Measurements from ENCODE around the gene UAP1L1.
"Not testable (repeated sequence)": the region's sequence is repeated elsewhere in the genome, so short reads cannot be mapped to it uniquely, and the experiment has no call there.

The UAP1L1 gene

DNA sequence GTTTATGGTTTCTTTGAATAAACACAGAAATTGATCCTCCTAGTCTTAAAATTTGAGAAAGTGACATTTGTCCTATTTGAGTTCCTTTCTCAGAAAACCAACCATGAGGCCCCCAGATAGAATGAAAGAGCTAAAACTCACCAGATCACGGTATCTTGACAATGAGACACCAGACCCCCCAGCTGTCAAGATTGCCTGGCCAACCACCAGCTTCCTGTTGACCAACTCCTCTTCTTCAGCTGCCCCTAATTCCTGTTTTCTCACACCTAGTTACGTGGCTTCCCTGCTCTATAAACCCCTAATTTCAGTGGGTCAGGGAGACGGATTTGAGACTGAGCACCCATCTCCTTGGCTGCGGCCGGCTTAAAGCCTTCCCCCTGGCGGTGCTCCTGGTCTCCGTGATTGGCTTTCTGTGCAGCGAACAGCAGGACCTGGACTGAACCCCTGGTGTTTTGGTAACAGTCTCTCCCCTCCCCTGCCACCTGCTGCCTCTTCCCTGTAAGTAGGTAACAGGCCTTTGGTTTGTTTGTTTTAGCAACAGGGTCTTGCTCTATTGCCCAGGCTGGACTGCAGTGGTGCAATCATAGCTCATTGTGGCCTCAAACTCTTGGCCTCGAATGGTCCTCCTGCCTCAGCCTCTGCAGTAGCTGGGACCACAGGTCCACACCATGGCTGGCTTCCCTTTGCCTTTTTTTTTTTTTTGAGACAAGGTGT, 18.6 kb upstream of the UAP1L1 start:
- no peak for DNase-seq (ENCODE audit: low read depth)
- TF ChIP-seq, protein P1, sequence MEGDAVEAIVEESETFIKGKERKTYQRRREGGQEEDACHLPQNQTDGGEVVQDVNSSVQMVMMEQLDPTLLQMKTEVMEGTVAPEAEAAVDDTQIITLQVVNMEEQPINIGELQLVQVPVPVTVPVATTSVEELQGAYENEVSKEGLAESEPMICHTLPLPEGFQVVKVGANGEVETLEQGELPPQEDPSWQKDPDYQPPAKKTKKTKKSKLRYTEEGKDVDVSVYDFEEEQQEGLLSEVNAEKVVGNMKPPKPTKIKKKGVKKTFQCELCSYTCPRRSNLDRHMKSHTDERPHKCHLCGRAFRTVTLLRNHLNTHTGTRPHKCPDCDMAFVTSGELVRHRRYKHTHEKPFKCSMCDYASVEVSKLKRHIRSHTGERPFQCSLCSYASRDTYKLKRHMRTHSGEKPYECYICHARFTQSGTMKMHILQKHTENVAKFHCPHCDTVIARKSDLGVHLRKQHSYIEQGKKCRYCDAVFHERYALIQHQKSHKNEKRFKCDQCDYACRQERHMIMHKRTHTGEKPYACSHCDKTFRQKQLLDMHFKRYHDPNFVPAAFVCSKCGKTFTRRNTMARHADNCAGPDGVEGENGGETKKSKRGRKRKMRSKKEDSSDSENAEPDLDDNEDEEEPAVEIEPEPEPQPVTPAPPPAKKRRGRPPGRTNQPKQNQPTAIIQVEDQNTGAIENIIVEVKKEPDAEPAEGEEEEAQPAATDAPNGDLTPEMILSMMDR (IDR thresholded peaks at IDR 0.05; ENCODE audit: insufficient read depth, low read depth, low read length, missing control alignments): no peak
- no peak overlapping the region for H3K4me3 ChIP-seq (ENCODE audit: low read length)

DNA sequence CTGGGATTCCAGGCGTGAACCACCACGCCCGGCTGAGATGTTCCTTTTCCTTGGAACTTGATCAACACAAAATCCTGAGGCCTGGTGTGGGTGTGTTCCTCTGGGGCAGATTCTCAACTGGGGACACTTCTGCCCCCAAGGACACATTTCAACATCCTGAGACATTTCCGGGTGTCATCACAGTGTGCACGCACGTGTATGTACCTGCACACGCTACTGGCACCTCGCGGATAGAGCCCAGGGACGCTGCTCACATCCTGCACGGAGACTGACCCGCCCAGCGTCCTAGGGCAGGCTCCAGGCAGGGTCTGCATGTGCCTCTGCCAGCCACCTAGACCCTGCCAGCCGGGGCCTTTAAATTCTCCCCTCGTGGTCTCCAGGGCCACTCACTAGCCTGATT, 14.9 kb upstream of the UAP1L1 start:
- no peak overlapping the region for H3K4me3 ChIP-seq (ENCODE audit: low read length)
- DNase-seq (ENCODE audit: low read depth): peak; percentile 42
- TF ChIP-seq, protein P1 (IDR thresholded peaks at IDR 0.05; ENCODE audit: insufficient read depth, low read depth, low read length, missing control alignments): no peak

DNA sequence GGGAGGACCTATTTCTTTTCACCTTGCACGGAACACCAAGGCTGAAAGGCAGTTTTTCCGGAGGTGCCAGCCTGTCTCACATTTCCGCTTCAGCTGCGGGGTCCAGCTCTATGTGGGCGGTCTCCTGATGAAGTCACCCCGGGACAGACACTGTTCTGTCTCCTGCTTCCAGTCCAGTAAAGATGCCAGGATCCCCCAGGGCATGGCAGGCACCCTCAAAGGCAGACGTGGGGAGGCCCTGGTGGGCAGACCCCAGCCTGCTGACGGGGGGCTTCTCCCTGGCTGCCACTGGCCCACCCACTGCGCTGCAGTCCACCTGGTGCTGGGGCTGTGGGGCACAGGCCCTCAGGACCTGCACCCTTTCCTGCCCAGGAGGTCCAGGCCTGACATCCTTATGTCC, 14.5 kb upstream of the UAP1L1 start:
- not testable (repeated sequence) for DNase-seq (ENCODE audit: low read depth); H3K4me3 ChIP-seq (ENCODE audit: low read length)

DNA sequence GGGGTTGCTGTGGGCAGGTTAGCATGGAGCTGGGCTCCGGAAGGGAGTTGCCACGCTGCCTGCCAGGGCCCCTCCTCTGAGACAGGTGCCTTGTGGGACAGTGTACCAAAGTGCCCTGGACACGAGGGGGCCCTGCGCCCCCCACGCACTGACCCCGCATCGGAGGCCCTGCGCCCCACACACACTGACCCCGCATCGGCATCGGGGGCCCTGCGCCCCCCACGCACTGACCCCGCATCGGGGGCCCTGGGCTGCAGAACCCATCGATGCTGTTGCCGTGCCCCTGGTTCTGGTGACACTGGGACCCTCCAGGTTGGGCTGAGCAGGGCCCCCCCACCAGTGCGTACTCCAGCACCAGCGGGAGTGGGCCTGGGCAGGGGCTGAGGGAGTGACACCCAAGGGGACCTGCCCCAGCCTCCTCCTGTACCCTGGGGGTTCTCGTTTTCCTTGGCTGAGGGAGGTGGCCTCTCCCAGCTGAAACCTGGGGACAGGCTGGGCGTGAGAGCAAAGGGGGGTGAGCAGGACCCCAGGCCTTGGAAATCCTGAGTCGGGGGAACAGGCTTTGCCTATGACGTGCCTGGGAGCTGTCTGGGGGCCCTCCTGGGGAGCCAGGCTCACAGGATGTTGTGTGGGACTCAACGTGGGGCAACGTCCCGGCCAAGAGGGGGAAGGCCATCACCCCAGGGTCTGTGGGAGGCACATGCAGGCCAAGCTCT, 13.8 kb upstream of the UAP1L1 start:
- TF ChIP-seq, protein P1 (IDR thresholded peaks at IDR 0.05; ENCODE audit: insufficient read depth, low read depth, low read length, missing control alignments): no peak
- no peak for DNase-seq (ENCODE audit: low read depth)
- H3K4me3 ChIP-seq (ENCODE audit: low read length): no peak overlapping the region

DNA sequence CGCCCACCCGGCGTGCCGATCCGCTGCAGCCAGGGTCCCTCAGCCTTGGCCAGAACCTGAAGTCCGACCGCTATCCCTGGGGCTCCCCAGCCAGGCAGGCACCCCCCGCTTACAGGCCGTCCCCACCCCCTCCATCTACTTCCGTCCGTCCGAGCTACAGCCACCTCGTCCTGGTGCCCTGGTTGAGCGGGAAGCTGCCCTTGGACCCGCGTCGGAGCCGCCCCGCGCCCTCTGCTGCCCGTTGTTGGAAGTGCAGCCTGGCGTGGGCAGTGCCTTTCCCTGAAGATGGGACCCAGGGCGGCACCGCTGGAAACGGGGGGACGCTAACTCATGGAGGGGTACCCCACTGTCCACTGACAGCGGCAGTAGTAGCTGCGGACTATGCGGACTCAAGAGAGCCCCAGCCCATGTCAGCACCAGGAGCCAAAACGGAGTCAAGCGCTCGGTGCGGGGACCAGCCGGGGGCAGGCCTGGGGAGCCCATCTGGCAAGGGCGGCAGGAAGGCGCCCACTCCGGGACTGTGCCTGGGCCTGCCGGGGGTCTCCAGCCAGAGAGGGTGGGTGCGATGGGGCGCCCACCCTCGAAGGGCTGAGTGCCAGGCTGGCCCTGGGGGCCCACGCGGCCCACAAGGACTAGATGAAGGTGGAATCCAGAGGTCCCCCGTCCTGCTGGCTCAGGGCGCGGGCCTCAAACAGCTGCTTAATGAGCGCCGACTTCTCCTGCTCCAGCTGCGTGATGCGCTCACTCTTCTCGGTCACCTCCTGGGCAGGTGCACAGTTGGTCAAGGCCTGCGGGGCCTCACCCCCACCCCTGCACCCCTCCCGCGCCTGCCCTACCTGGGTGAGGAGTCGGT, 13.1 kb upstream of the UAP1L1 start:
- TF ChIP-seq, protein P1 (IDR thresholded peaks at IDR 0.05; ENCODE audit: insufficient read depth, low read depth, low read length, missing control alignments): peak; percentile 84
- peak; percentile 48 for DNase-seq (ENCODE audit: low read depth)
- H3K4me3 ChIP-seq (ENCODE audit: low read length): no peak overlapping the region

DNA sequence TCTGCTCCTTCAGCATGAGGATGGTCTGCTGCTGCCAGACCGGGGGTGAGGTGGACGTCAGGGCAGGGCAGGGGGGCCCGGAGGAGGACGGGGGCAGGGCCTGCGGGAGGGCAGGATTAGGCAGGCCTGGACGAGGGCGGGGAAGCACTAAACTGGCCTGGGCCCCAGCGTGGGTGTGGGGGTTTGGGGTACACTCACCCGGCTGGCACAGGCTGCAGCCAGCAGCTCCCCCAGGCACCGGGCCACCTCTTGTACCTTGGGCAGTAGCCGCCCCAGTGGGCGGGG, 12.5 kb upstream of the UAP1L1 start:
- TF ChIP-seq, protein P1 (IDR thresholded peaks at IDR 0.05; ENCODE audit: insufficient read depth, low read depth, low read length, missing control alignments): no peak
- H3K4me3 ChIP-seq (ENCODE audit: low read length): no peak overlapping the region
- DNase-seq (ENCODE audit: low read depth): no peak

DNA sequence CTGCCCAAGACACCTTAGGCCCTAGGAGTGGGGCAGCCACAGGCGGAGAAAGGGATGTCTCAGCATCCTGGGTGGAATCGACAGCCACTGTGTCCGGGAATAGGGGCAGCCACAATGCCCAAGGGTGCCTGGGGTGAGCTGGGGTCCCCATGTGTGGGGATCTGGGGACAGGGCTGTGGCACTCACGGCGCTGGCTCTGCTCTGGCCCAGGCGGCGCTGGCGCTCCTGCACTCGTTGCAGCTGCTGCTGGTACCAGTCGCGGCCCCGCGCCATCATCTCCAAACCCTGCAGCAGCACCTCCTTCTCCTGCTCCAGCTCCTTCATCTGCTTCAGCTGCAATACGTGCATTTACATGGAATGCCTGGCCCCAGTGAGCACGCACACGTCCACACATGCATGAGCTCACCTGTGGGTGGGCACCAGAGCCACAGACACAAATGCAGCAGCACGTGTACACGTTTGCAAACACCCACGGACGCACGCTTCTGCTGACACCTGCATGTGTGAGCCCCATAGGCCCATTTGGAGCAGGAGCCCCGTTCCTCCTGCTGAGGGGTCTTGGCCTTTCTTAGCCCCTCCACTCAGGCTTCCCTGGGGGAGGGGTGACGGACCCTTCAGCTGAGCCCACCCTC, 11.9 kb upstream of the UAP1L1 start:
- no peak overlapping the region for H3K4me3 ChIP-seq (ENCODE audit: low read length)
- TF ChIP-seq, protein P1 (IDR thresholded peaks at IDR 0.05; ENCODE audit: insufficient read depth, low read depth, low read length, missing control alignments): no peak
- no peak for DNase-seq (ENCODE audit: low read depth)

All from epithelial cell of esophagus (primary cell).